Activated gamma-delta T cell (primary cell): ENCODE results near the gene NMRAL1.

ENCODE experiments used
- DNase-seq: peaks from one replicate; lab custom pipeline; 2025; lab: John Stamatoyannopoulos, UW

Gene NMRAL1

GRCh38 chr16:4426021-4426684 is 48.3 kb downstream of the NMRAL1 start:
- DNase-seq, result no peak

GRCh38 chr16:4425378-4426020 is 48.9 kb downstream of the NMRAL1 start, which contains the start of gene DNAJA3:
Gene DNAJA3, plus strand, starts transcription at chr16:4425868. Its CDS starts 14 bp downstream, at chr16:4425882.
- DNase-seq, result peak; percentile 94

- no peak for DNase-seq
These were observed 53.8 kb downstream of the NMRAL1 start for GRCh38 chr16:4420505-4421105.

GRCh38 chr16:4419402-4419959 is 54.9 kb downstream of the NMRAL1 start:
- DNase-seq, result no peak

- DNase-seq, result peak; percentile 100
These were observed 58.0 kb downstream of the NMRAL1 start, which contains the start of gene CORO7 for GRCh38 chr16:4416200-4417032. Gene CORO7, minus strand, starts transcription at chr16:4416596. Its CDS starts 78 bp downstream, at chr16:4416518.

GRCh38 chr16:4415538-4416199 is 58.8 kb downstream of the NMRAL1 start:
- DNase-seq, result peak; percentile 53

GRCh38 chr16:4414187-4414917 is 60.1 kb downstream of the NMRAL1 start:
- no peak for DNase-seq

- DNase-seq, result no peak
These were observed 61.6 kb downstream of the NMRAL1 start for GRCh38 chr16:4412854-4413253.

GRCh38 chr16:4412159-4412558 is 62.3 kb downstream of the NMRAL1 start:
- DNase-seq, result no peak
